Ovary (tissue), 9 donors: ENCODE data around the gene CPT1C. TPM values are rescaled to one million over a fixed set of nuclear protein-coding genes. Genes with fewer than 3 reads are reported as not detected.
A peak's percentile ranks its signal among the peaks of the same experiment; 100 is the strongest.

Experiments
- DNase-seq, 5 donors: peaks; one replicate each; pipeline ENCODE4 v3.0.0-alpha.2; 2019 to 2020
- H3K27ac ChIP-seq, 2 donors: fragments of 200-600 bp; one replicate each; pipeline versions ENCODE4 v1.5.1 to v1.8.0; 2019 to 2022
- H3K27me3 ChIP-seq: fragments of 200-600 bp; one replicate; pipeline ENCODE4 v1.8.0; 2022
- H3K36me3 ChIP-seq: fragments of 200-600 bp; sonication (generic); one replicate; pipeline ENCODE4 v1.5.1; 2019
- H3K4me1 ChIP-seq: one replicate; pipeline ENCODE4 v1.8.1; 2013; ENCODE audit warnings: mild to moderate bottlenecking, moderate library complexity; ENCODE audit not compliant: insufficient read depth
- H3K4me3 ChIP-seq: fragments of 200-600 bp; sonication (generic); one replicate; pipeline ENCODE4 v1.5.1; 2017
- H3K9me3 ChIP-seq, 2 donors: fragments of 200-600 bp in 1 of 2; sonication (generic) in 1 of 2; one replicate each; pipeline versions ENCODE4 v1.5.1 to v1.8.1; 2013 to 2019; ENCODE audit warnings: mild to moderate bottlenecking in 1 of 2, moderate library complexity in 1 of 2
- EP300 ChIP-seq: sonication (generic); formaldehyde crosslinking; IDR thresholded peaks from one replicate; pipeline ENCODE4 v1.6.1; 2017; ENCODE audit warnings: antibody characterized with exemption
- POLR2A ChIP-seq: fragments of 450-650 bp; IDR thresholded peaks from one replicate; pipeline ENCODE4 v1.6.1; 2017; ENCODE audit warnings: antibody characterized with exemption, mild to moderate bottlenecking, moderate library complexity
- WGBS, 3 donors: extraction: QIAGEN DNeasy Blood & Tissue Kit in 1 of 3; methylation state at CpG; one replicate each; pipeline versions ENCODE4 v1.1.5 to v1.1.7; 2013 to 2017; 5-methylcytosine and 5-hydroxymethylcytosine counted together
- intact Hi-C, 4 donors: fragments of 100-400 bp; cut with DNase I; formaldehyde crosslinking; loops; one replicate each; pipeline versions ENCODE4 v1.11.0 to v1.15.1; 2022 to 2023
- polyA plus RNA-seq, 2 donors: library from polyadenylated mRNA; stranded (reverse); fragments of 200-250 nt in 1 of 2; fragments of 350-450 nt in 1 of 2; fragmentation: Illumina TruSeq in 1 of 2; extraction: RNeasy Lipid Tissue Mini Kit (QIAGEN cat#74804) in 1 of 2; gene quantifications; one replicate each; pipeline ENCODE4 v1.2.3, GENCODE V29; 2013 to 2014
- total RNA-seq, 7 donors: library from RNA; depleted of rRNA in 2 of 7; stranded (reverse); fragments of >200 nt in 2 of 7; fragmentation: NEBNext Ultra II Directional in 3 of 7; extraction: Animal tissue kit (Norgen Biotek cat#: 25700) in 3 of 7; gene quantifications; one replicate each; pipeline versions ENCODE4 v1.1.0 to v1.2.4, GENCODE V29; 2016 to 2023
- TF ChIP-seq, protein P1 (sequence below), 3 donors: fragments of 450-650 bp in 2 of 3; fragments of 200-600 bp in 1 of 3; IDR thresholded peaks; one replicate each; pipeline versions ENCODE4 v1.5.1 to v1.8.0; 2016 to 2022; ENCODE audit warnings: antibody characterized with exemption in 3 of 3, mild to moderate bottlenecking in 1 of 3
- donor health status: DM: no; HTN: no; CAD: no; lungs with moderate emphysema.
- donor health status: DM: no; HTN: no; CAD: no.
- donor health status: Bipolar disorder and iron deficiency.
- donor health status: DM: yes; HTN: yes; CAD: no.
- donor health status: DM: no; HTN: no; CAD: no.
- donor health status: DM: yes; HTN: yes; CAD: no.

The CPT1C gene
- total and polyA plus RNA-seq, 9 donors = 4.6 to 25.8 (median 12.9) TPM

GRCh38 chr19:49645592-49645991, 45.3 kb upstream of the CPT1C start:
- intact Hi-C loops = no loop called here
- Histone ChIP-seq H3K9me3 (no peaks in the 10 kb centered on the region), H3K27ac (no peak overlapping the region), H3K27me3 (no peaks in the 10 kb centered on the region), H3K4me3 (no peak overlapping the region), H3K4me1 (peaks cover 5% of the 10 kb centered on the region), H3K36me3 (no peaks in the 10 kb centered on the region)
- 86 to 89% (median 87%) methylated on average over 11 of the region's 11 CpGs for WGBS, 3 donors
- DNase-seq = no peak
- TF ChIP-seq, protein P1, sequence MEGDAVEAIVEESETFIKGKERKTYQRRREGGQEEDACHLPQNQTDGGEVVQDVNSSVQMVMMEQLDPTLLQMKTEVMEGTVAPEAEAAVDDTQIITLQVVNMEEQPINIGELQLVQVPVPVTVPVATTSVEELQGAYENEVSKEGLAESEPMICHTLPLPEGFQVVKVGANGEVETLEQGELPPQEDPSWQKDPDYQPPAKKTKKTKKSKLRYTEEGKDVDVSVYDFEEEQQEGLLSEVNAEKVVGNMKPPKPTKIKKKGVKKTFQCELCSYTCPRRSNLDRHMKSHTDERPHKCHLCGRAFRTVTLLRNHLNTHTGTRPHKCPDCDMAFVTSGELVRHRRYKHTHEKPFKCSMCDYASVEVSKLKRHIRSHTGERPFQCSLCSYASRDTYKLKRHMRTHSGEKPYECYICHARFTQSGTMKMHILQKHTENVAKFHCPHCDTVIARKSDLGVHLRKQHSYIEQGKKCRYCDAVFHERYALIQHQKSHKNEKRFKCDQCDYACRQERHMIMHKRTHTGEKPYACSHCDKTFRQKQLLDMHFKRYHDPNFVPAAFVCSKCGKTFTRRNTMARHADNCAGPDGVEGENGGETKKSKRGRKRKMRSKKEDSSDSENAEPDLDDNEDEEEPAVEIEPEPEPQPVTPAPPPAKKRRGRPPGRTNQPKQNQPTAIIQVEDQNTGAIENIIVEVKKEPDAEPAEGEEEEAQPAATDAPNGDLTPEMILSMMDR (IDR thresholded peaks at IDR 0.05) = no peak
- TF ChIP-seq EP300 (no peak), POLR2A (no peak)

- WGBS, 3 donors = 86 to 88% (median 87%) methylated on average over 13 of the region's 13 CpGs
Measured at GRCh38 chr19:49645995-49646394, 44.9 kb upstream of the CPT1C start.

GRCh38 chr19:49646586-49646985, 44.3 kb upstream of the CPT1C start:
- TF ChIP-seq POLR2A (no peak), EP300 (no peak)
- TF ChIP-seq, protein P1 (IDR thresholded peaks at IDR 0.05) = no peak
- H3K27ac ChIP-seq = no peak overlapping the region
- H3K4me3 ChIP-seq = no peak overlapping the region
- no peaks in the 10 kb centered on the region for H3K36me3 ChIP-seq
- intact Hi-C loops = no loop called here
- peaks cover 5% of the 10 kb centered on the region for H3K4me1 ChIP-seq
- WGBS, 3 donors = 85 to 90% (median 89%) methylated on average over 16 to 17 of the region's 17 CpGs
- DNase-seq = no peak
- no peaks in the 10 kb centered on the region for H3K9me3 ChIP-seq
- no peaks in the 10 kb centered on the region for H3K27me3 ChIP-seq

More at GRCh38 chr19:49645995-49646394, 44.9 kb upstream of the CPT1C start:
- intact Hi-C loops = no loop called here
- no peaks in the 10 kb centered on the region for H3K36me3 ChIP-seq
- no peak for DNase-seq
- peaks cover 5% of the 10 kb centered on the region for H3K4me1 ChIP-seq
- no peak overlapping the region for H3K27ac ChIP-seq
- no peak overlapping the region for H3K4me3 ChIP-seq
- TF ChIP-seq POLR2A (no peak), EP300 (no peak)
- TF ChIP-seq, protein P1 (IDR thresholded peaks at IDR 0.05) = no peak
- H3K27me3 ChIP-seq = no peaks in the 10 kb centered on the region
- no peaks in the 10 kb centered on the region for H3K9me3 ChIP-seq

GRCh38 chr19:49651029-49651819, 39.7 kb upstream of the CPT1C start:
- TF ChIP-seq EP300 = no peak
- TF ChIP-seq, protein P1 (IDR thresholded peaks at IDR 0.05) = no peak
- TF ChIP-seq POLR2A = no peak
- no peaks in the 10 kb centered on the region for H3K27me3 ChIP-seq
- H3K36me3 ChIP-seq = no peaks in the 10 kb centered on the region
- intact Hi-C loops = no loop called here
- no peak overlapping the region for H3K27ac ChIP-seq
- no peak overlapping the region for H3K4me3 ChIP-seq
- no peaks in the 10 kb centered on the region for H3K9me3 ChIP-seq
- 92 to 94% (median 94%) methylated on average over 71 to 72 of the region's 72 CpGs for WGBS, 3 donors
- no peaks in the 10 kb centered on the region for H3K4me1 ChIP-seq
- DNase-seq = peak in 1 of 5 donors; percentile 39
